Measurements from ENCODE around the gene SGCD.

The SGCD gene

GRCh38 chr5:156471893-156472292 is 144.9 kb downstream of the SGCD start:
- no peak for DNase-seq

DNA sequence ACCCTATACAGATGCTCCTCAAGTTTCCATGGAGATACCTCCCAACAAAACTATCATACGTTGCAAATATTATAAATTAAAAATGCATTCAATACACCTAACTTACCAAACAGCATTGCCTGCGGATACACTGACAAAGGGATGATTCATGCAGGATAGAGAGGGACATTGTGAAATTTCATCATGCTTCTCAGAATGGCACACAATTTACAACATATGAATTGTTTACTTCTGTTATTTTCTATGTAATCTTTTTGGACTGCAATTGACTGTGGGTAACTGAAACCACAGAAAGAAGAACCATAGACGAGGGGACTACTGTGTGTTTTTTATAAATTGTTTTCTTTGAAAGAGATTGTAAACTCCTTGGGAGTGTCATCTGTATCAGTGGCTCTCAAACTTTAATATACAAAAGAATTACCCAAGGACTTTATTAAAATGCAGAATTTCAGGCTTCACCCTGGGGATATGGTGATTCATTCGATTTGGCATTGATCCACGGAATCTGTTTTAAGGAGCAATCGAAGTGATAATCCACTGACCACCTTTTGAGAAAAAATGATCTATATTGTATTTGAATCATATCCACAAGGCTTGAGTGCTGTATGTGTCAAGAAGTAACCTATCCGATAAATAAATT is 146.4 kb downstream of the SGCD start:
- DNase-seq, result no peak

GRCh38 chr5:156474251-156474650 is 147.3 kb downstream of the SGCD start:
- no peak for DNase-seq

DNA sequence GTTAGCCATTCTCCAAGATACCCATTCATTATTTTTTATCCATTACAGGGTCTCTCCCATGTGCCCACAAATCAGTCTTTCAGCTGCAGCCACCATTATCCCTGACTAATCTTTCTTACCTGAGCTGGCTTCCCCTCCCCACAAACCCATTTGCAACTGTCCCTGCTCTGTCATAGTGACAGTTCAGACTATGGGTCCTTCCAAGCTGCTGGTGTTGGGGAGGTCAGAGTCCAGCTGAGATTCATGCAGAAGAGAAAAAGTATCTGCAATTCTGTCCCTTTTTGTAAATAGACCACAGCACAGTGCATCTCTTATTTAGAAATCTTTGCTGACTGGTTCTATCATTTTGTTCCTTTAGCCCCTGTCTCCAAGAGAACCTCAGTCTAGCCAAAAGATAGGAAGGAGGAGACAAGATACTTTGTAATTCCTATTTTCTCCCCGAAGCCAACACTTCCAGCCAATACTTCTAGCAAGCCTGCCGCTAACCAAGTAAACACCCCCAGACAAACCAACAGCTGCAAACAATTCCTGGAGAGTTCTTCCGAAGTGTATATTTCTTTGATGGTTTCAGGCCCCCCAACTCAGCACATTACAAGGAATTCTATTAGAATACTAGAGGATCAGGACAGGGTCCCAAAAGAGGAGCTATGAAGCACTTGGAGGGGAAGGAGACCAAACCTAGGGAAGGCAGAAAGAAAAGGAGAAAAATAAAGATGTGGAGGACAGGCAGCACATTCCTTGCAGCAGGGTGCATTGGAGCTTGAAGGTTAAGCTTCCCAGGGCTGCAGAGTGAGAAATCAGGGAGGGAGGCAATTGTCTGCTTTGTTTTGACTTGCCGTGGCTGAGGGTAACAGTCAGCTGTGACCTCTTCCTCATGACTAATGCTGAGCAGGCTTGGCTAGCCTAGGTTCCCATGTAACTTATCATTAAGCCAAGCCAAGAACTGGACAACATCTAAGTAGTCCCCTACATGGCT is 148.5 kb downstream of the SGCD start:
- DNase-seq, result no peak

DNA sequence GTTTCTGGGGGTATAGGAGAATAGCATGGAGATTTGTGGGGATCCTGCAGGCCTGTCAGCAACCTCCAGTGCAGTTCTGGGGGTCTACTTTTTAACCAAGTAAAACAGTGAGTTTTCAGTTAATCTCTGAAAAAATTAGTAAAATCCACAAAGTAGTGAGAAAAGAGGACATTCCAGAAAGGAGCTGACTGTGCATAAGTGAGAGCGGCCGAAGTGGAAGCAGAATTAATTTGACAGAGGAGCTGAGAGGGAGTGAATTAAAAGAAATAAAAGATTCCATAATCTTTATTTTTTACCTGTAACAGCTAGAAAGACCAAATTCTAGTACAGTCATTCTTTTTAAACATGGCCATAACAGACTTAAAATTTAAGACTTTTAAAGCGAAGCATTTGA is 149.2 kb downstream of the SGCD start:
- DNase-seq, result no peak

DNA sequence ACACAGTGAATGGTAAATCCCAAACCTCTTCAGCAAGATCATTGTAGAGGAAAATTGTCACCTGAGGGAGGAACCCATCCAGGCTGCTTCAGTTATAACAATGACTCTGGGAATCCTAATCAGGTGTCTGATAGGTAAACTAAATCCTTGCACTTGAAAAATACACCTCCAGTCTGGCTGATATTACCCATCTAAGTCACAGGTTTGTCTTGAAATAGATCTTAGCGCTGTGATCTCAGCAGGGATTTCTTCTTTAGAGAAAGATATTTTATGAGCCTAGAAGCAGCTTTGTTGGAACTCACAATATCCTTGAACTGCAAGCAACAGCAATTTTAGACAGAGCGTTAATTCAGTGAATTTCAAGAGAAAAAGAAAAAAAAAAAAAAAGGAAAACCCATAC is 149.7 kb downstream of the SGCD start:
- DNase-seq, result no peak

DNA sequence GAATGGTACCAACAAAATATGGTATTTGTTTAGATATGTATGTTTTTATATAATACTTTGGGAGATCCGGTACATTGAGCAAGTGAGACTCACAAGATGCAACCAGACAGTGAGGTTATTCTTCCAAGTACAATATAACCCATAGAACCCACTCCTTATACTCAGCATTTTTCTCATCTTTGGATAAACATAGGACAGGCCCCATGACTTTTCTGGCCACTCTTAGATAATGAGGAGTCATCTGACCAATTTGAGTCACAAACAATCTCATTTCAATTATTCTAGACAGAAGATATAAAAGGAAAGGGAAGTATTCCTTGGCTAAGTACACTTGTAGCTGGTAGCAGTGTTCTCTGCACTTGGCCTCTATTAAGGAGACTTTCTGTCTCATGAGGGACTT is 150.2 kb downstream of the SGCD start:
- DNase-seq, result no peak

- no peak for DNase-seq
Measured at GRCh38 chr5:156479849-156480248, 152.9 kb downstream of the SGCD start.

DNA sequence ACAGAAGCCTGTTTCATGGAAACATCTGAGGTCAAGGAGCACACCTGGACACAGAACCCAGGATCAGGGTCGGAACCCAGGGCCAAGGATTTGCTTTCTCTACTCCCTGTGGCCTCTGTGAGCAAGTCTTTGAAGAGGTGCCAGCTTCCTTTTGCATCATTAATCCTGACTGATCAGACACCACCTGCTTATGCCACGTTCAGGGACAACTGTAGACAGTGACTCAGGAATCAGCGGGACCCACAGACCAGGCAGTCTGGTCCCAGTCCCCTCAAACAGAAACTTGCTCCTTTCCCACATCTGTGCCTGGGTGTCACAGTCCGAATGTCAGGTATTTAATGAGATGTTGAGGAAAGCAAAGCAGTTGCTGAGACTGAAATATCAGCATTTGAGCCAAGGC is 154.8 kb downstream of the SGCD start:
- DNase-seq, result no peak

DNA sequence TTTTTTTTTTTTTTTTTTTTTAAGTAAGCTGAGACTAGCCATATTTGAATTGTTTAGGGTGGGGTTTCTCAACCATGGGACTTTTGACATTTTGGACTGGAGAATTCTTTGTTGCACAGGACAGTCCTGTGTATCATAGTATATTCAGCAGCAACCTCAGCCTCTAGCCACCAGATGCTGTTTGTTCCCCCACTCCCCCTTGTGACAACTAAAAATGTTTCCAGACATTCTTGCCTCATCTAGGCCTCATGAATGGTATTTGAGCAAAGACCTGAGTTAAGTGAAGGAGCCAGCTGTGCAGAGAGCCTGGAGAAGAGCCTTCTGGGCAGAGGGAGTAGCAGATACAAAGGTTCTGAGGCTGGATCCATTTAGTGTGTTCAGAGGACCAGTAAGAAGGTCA is 155.9 kb downstream of the SGCD start:
- no peak for DNase-seq

DNA sequence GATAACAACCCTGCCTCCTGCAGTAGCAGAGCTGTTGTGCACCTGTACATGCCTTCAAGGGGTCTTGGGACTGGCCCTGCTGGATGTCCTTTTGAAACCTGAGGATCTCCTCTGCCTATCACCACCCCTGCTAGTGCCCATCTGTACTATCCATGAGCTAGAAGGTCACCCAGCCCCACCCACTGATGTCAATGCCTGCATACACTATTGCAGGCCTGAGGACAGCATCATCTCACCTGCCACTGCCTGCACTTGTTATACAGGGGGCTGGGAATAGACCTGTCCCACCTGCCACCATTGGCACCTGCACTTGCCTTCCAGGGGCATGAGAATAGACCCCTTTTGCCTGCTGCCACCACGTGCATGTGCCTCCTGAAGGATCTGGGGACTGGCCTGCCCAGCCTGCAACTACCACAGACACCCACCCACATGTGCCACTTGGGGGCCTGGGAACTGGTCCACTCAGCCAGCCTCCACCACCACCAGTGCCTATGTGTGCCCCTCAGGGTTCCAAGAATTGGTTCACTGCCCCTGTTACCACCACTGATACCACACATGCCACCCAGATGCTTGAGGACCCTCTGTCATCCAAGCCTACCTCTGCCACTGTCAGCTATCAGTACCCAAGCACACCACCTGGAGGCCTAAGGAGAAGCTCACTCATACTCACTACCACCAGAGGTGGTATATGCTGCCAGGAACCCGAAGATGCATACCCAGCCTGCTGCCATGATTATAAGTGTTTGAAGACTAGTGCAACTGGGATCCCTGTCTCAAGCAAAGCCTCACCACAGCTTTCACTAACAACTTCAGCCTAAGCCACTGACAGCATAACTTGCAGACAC is 159.7 kb downstream of the SGCD start:
- no peak for DNase-seq

- no peak for DNase-seq
Measured at GRCh38 chr5:156491766-156492165, 164.8 kb downstream of the SGCD start.

DNA sequence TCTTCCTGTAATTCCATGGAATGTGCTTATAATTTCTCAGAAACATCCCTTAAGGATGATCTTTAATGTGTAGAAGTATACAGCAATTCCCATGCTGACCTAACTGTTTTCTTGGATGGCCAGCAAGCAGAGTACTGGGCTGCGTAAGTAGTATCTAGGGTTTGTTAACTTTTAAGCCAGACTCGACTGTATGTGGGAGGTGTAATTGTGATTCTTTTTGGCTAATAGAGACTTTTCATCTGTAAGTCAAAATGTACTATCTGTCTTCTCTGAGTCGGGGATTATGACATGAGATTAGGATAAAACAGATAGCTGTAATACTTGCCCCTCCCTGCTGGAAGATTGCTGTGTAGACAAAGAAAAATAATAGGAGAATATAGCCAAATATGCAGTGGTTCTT is 169.3 kb downstream of the SGCD start:
- no peak for DNase-seq

DNA sequence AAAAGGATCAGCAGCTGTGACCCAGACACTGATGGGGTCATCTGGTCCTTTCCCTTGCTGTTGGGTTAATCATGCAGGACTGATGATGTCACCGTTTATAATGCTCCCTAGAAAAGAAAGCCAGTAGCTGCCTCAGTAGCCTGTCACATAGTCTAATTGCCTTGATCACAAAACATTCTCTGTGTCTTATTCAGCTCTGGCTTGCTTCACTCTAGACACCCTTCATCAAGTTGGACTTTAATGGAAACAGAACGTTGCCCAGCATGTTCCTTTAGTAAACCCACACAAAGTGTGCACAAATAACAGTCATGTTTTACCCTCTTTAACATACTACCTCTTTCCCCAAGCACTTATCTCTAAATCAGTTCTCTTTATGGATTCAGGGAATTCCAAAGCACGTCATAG is 170.8 kb downstream of the SGCD start:
- no peak for DNase-seq

DNA sequence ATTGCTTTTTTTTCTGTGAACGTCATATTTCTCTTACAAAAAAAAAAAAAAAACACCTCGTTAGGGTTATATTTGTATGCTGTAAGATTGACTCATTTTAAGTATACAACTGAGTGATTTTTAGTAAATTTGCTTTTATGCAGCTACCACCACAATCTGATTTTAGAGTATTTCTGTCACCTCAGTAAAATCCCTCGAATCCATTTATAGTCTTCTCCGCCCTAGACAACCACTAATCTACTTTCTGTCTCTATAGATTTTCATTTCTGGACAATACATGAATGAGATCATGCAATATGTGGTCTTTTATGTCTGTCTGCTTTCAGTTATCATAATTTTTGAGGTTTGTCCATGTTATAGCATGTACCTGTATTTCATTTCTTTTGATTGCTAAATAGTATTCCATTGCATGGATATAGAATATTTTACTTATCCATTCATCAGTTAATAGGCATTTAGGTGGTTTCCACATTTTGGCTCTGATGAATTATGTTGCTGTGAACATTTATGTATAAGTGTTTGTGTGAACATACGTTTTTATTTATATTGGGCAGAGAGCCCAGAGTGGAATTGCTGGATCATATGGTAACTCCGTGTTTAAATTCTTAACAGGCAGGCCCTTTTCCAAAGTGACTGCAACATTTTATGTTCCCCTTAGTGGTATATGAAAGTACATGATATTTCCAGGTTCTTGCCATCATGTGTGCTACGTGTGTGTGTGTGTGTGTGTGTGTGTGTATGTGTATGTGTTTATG is 171.4 kb downstream of the SGCD start:
- no peak for DNase-seq

- no peak for DNase-seq
Measured at GRCh38 chr5:156500755-156501154, 173.8 kb downstream of the SGCD start.

- DNase-seq, result no peak
Measured at GRCh38 chr5:156505101-156505500, 178.1 kb downstream of the SGCD start.

GRCh38 chr5:156513123-156513815 is 186.3 kb downstream of the SGCD start:
- DNase-seq, result no peak

GRCh38 chr5:156515121-156515520 is 188.2 kb downstream of the SGCD start:
- no peak for DNase-seq

- no peak for DNase-seq
Measured at GRCh38 chr5:156515803-156516360, 188.9 kb downstream of the SGCD start.

DNA sequence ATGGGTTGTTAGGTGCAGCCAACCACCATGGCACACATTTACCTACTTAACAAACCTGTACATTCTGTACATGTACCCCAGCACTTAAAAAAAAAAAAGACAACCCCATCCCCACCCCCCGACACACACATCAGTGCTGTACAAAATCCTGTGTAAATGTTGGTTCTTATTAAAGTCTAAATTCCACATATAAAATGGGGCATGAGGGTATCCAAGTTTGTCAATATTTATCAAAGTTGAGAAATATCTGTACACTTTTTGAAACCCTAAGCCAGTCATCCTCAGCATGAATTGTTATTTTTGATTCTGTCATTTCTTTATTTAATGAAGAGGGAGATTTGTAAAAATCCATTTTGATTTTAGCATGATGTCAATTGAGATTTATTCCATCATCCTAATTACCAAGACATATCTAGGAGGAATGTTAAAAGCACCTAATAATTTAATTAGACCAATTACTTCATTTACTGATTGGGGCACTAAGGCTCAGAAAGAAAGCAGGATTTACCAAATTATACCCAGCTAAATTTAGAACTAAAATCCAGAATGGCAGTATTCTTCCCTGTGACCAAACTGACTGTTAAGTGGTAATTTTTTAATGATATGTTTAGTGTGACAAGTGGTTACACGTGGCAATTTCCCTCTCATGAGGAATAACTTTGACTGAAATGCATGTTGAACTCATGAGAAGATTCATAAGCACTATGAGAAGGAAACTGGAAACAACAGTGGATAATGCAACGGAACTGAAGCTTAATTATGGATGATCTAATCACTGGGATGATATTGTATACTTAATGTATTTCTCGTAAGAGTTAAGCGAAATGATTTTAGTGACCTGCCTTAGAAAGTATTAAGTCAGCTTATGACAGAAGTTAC is 195.9 kb downstream of the SGCD start:
- no peak for DNase-seq
